ENCODE data around the gene PLA2G2D.

- TF ChIP-seq RARB (CRISPR knock-in tag; IDR thresholded peaks at IDR 0.05) (no peak), BACH2 (CRISPR knock-in tag; IDR thresholded peaks at IDR 0.05; ENCODE audit: borderline replicate concordance) (no peak), ZFP3 (CRISPR knock-in tag; IDR thresholded peaks at IDR 0.05) (no peak), CREB5 (CRISPR knock-in tag; IDR thresholded peaks at IDR 0.05; ENCODE audit: low read depth) (no peak), GLIS3 (CRISPR knock-in tag; IDR thresholded peaks at IDR 0.05) (no peak), POU6F1 (CRISPR knock-in tag; IDR thresholded peaks at IDR 0.05; ENCODE audit: borderline replicate concordance, low read depth) (no peak), PATZ1 (CRISPR knock-in tag; IDR thresholded peaks at IDR 0.05; ENCODE audit: borderline replicate concordance) (no peak), ESRRG (CRISPR knock-in tag; IDR thresholded peaks at IDR 0.05) (no peak), ARNTL (CRISPR knock-in tag; IDR thresholded peaks at IDR 0.05; ENCODE audit: borderline replicate concordance, low read depth) (no peak), OSR1 (CRISPR knock-in tag; IDR thresholded peaks at IDR 0.05) (no peak), ZFP30 (CRISPR knock-in tag; IDR thresholded peaks at IDR 0.05) (no peak), CSDC2 (CRISPR knock-in tag; IDR thresholded peaks at IDR 0.05) (no peak), PPARA (CRISPR knock-in tag; IDR thresholded peaks at IDR 0.05; ENCODE audit: borderline replicate concordance) (no peak), ZNF565 (CRISPR knock-in tag; conservative IDR thresholded peaks at IDR 0.05; ENCODE audit: low read depth) (no peak)
Observed at GRCh38 chr1:20086800-20087199, 32.5 kb downstream of the PLA2G2D start.
